H1 (cell line): ENCODE data around the gene GALNT12. TPM values are rescaled to one million over a fixed set of nuclear protein-coding genes. Genes with fewer than 3 reads are reported as not detected.

Experiments used
- CTCF ChIA-PET: fragments of 300-600 bp; sonication (Branson Sonifier 250); formaldehyde crosslinking; loops from one replicate; lab custom pipeline; 2021; ENCODE audit not compliant: partially characterized antibody; lab: Charles Lee
- POLR2A ChIA-PET: fragments of 300-600 bp; sonication (Branson Sonifier 250); formaldehyde crosslinking; loops from one replicate; lab custom pipeline; 2021; ENCODE audit warnings: inconsistent platforms; ENCODE audit not compliant: partially characterized antibody; lab: Charles Lee
- DNase-seq, 2 experiments: peaks; one replicate each; pipeline versions ENCODE4 v3.0.0 to v3.0.0-alpha.2; 2010 to 2022; ENCODE audit warnings: low spot score in 2 of 2, low read depth in 1 of 2, mixed read lengths in 1 of 2
- FAIRE-seq: peaks from 2 replicates; lab custom pipeline; 2011; peaks lifted over from hg19 to GRCh38; lab: Jason Lieb, UNC
- H2AFZ ChIP-seq: 2 replicates; pipeline ENCODE4 v1.8.1; 2012; ENCODE audit warnings: low read length, inconsistent platforms
- H2AK5ac ChIP-seq: 2 replicates; pipeline ENCODE4 v1.6.1; 2013; ENCODE audit warnings: low read depth, low read length
- H2BK120ac ChIP-seq: replicated peaks from 2 replicates; pipeline ENCODE3; 2013; ENCODE audit warnings: low read depth, low read length, inconsistent platforms
- H2BK12ac ChIP-seq: 2 replicates; pipeline ENCODE4 v1.6.1; 2013; ENCODE audit warnings: low read depth, low read length
- H2BK15ac ChIP-seq: 2 replicates; pipeline ENCODE4 v1.6.1; 2013; ENCODE audit warnings: low read length
- H2BK20ac ChIP-seq: 2 replicates; pipeline ENCODE4 v1.6.1; 2013; ENCODE audit warnings: low read length
- H2BK5ac ChIP-seq: 2 replicates; pipeline ENCODE4 v1.6.1; 2013; ENCODE audit warnings: low read depth, low read length
- H3K14ac ChIP-seq: 2 replicates; pipeline ENCODE4 v1.6.1; 2013; ENCODE audit warnings: inconsistent platforms; ENCODE audit not compliant: insufficient read length
- H3K18ac ChIP-seq: 2 replicates; pipeline ENCODE4 v1.6.1; 2013; ENCODE audit warnings: low read length; ENCODE audit errors: extremely low read depth
- H3K23ac ChIP-seq: 2 replicates; pipeline ENCODE4 v1.6.1; 2013; ENCODE audit warnings: inconsistent platforms; ENCODE audit not compliant: insufficient read length
- H3K23me2 ChIP-seq: 2 replicates; pipeline ENCODE4 v1.6.1; 2013; ENCODE audit warnings: low read depth, low read length
- H3K27ac ChIP-seq: 2 replicates; pipeline ENCODE4 v1.6.1; 2011; ENCODE audit warnings: low read depth, low read length, inconsistent platforms
- H3K27me3 ChIP-seq, 4 experiments: replicated peaks in 1 of 4; 1 replicate in 1 of 4; 2 replicates in 3 of 4; pipeline versions ENCODE4 v1.6.1 to v1.8.1; 2011 to 2013; ENCODE audit warnings: low read length in 3 of 4, mild to moderate bottlenecking in 3 of 4, inconsistent platforms in 2 of 4, mixed read lengths in 2 of 4, moderate library complexity in 1 of 4; ENCODE audit not compliant: control insufficient read depth in 3 of 4, insufficient read depth in 3 of 4; ENCODE audit errors: extremely low read depth in 1 of 4
- H3K36me3 ChIP-seq, 4 experiments: 2 replicates each; pipeline versions ENCODE4 v1.6.1 to v1.8.1; 2011 to 2013; ENCODE audit warnings: mild to moderate bottlenecking in 4 of 4, low read length in 3 of 4, moderate library complexity in 2 of 4, control low read depth in 1 of 4, inconsistent platforms in 1 of 4; ENCODE audit not compliant: insufficient read depth in 4 of 4, control insufficient read depth in 2 of 4
- H3K4ac ChIP-seq: replicated peaks from 2 replicates; pipeline ENCODE3; 2013; ENCODE audit warnings: low read length, low read depth, mixed read lengths, inconsistent platforms; ENCODE audit not compliant: insufficient read length
- H3K4me1 ChIP-seq, 4 experiments: replicated peaks in 1 of 4; 1 replicate in 1 of 4; 2 replicates in 3 of 4; pipeline versions ENCODE4 v1.6.1 to v1.8.1; 2011 to 2013; ENCODE audit warnings: low read length in 3 of 4, inconsistent platforms in 2 of 4, mixed read lengths in 1 of 4; ENCODE audit not compliant: insufficient read depth in 4 of 4, control insufficient read depth in 3 of 4
- H3K4me2 ChIP-seq, 2 experiments: 2 replicates each; pipeline versions ENCODE4 v1.6.1 to v1.8.1; 2011 to 2013; ENCODE audit warnings: low read depth in 2 of 2, low read length in 2 of 2, control low read depth in 1 of 2, inconsistent platforms in 1 of 2, mild to moderate bottlenecking in 1 of 2; ENCODE audit not compliant: insufficient read depth in 1 of 2
- H3K4me3 ChIP-seq, 4 experiments: fragments of 200-600, 300-600 bp in 1 of 4; sonication (generic), shearing (Covaris generic), sonication (Bioruptor Twin) in 1 of 4; 2 replicates each; pipeline versions ENCODE4 v1.5.1 to v1.8.1; 2011 to 2016; ENCODE audit warnings: low read length in 4 of 4, low read depth in 3 of 4, control low read depth in 2 of 4, inconsistent platforms in 2 of 4, mild to moderate bottlenecking in 2 of 4, mixed read lengths in 1 of 4, moderate library complexity in 1 of 4; ENCODE audit not compliant: insufficient read depth in 2 of 4; ENCODE audit errors: extremely low read depth in 1 of 4
- H3K56ac ChIP-seq: replicated peaks from 2 replicates; pipeline ENCODE3; 2013; ENCODE audit warnings: low read depth, mild to moderate bottlenecking, mixed read lengths, low read length, inconsistent platforms; ENCODE audit not compliant: insufficient read length
- H3K79me1 ChIP-seq: 2 replicates; pipeline ENCODE4 v1.6.1; 2013; ENCODE audit warnings: low read depth, low read length, control low read depth
- H3K79me2 ChIP-seq, 2 experiments: 2 replicates each; pipeline versions ENCODE4 v1.6.1 to v1.8.1; 2012 to 2013; ENCODE audit warnings: low read length in 2 of 2, mild to moderate bottlenecking in 2 of 2, inconsistent platforms in 1 of 2; ENCODE audit not compliant: insufficient read depth in 2 of 2, control insufficient read depth in 1 of 2
- H3K9ac ChIP-seq, 4 experiments: replicated peaks in 1 of 4; 1 replicate in 1 of 4; 2 replicates in 3 of 4; pipeline versions ENCODE4 v1.6.1 to v1.8.1; 2011 to 2013; ENCODE audit warnings: low read depth in 3 of 4, low read length in 3 of 4, control low read depth in 2 of 4, mild to moderate bottlenecking in 2 of 4, moderate library complexity in 2 of 4, inconsistent platforms in 1 of 4; ENCODE audit errors: extremely low read depth in 1 of 4
- H3K9me3 ChIP-seq, 2 experiments: 2 replicates each; pipeline versions ENCODE4 v1.6.1 to v1.8.1; 2012 to 2013; ENCODE audit warnings: mild to moderate bottlenecking in 2 of 2, moderate library complexity in 2 of 2, control low read depth in 1 of 2, inconsistent platforms in 1 of 2, low read depth in 1 of 2, low read length in 1 of 2, mixed read lengths in 1 of 2; ENCODE audit not compliant: insufficient read depth in 2 of 2
- H4K20me1 ChIP-seq, 2 experiments: replicated peaks in 1 of 2; 2 replicates each; pipeline versions ENCODE3 to v1.8.1; 2011 to 2013; ENCODE audit warnings: inconsistent platforms in 2 of 2, low read length in 2 of 2, mild to moderate bottlenecking in 1 of 2; ENCODE audit not compliant: insufficient read depth in 2 of 2, control insufficient read depth in 1 of 2
- H4K5ac ChIP-seq: 2 replicates; pipeline ENCODE4 v1.6.1; 2013; ENCODE audit warnings: low read length, low read depth, mixed read lengths, inconsistent platforms; ENCODE audit not compliant: insufficient read length
- H4K8ac ChIP-seq: 2 replicates; pipeline ENCODE4 v1.8.0; 2013; ENCODE audit warnings: mild to moderate bottlenecking, moderate library complexity, low read length, inconsistent platforms; ENCODE audit not compliant: insufficient read depth; ENCODE audit errors: extremely low read depth
- H4K91ac ChIP-seq: replicated peaks from 2 replicates; pipeline ENCODE3; 2013; ENCODE audit warnings: low read length, mixed read lengths, inconsistent platforms; ENCODE audit not compliant: insufficient read length
- FOSL1 ChIP-seq: IDR thresholded peaks from 2 replicates; pipeline ENCODE4 v1.6.1; 2011; ENCODE audit warnings: mild to moderate bottlenecking, low read depth, low read length, moderate library complexity; ENCODE audit not compliant: insufficient read depth
- SAP30 ChIP-seq: fragments of 300-600 bp; sonication (generic); IDR thresholded peaks from 2 replicates; pipeline ENCODE4 v1.7.1; 2012; ENCODE audit warnings: low read length, moderate library complexity, mild to moderate bottlenecking, inconsistent platforms; ENCODE audit not compliant: insufficient read depth, insufficient replicate concordance
- WGBS, 2 experiments: shearing (Covaris generic) in 1 of 2; methylation state at CpG; one replicate each; pipeline versions ENCODE4 v1.1.6 to v1.1.7; 2013 to 2015; ENCODE audit warnings: low lambda C conversion rate in 2 of 2, mixed read lengths in 2 of 2, inconsistent platforms in 1 of 2, low coverage in 1 of 2, missing lambda C conversion rate in 1 of 2; ENCODE audit not compliant: insufficient replicate concordance in 2 of 2, insufficient coverage in 1 of 2, insufficient read length in 1 of 2; ENCODE audit errors: extremely low coverage in 1 of 2, missing lambda C conversion rate in 1 of 2; 5-methylcytosine and 5-hydroxymethylcytosine counted together
- polyA plus RNA-seq, 7 experiments: library from polyadenylated mRNA; depleted of rRNA in 3 of 7; stranded (reverse) in 5 of 7; unstranded in 2 of 7; fragments of >200 nt in 5 of 7; fragments of 200-250 nt in 2 of 7; gene quantifications; 1 replicate in 5 of 7; 2 replicates in 1 of 7; 4 replicates in 1 of 7; pipeline versions ENCODE4 v1.2.1 to v1.2.3, GENCODE V29; 2011 to 2013; ENCODE audit warnings: missing spikeins in 2 of 7, mixed read lengths in 2 of 7
- total RNA-seq: library from RNA; stranded (reverse); fragmentation: NEBNext Ultra II Directional; extraction: Animal tissue kit (Norgen Biotek cat#: 25700); gene quantifications from 2 replicates; pipeline ENCODE4 v1.2.1, GENCODE V29; 2021
- TF ChIP-seq, protein P1 (sequence below): IDR thresholded peaks from 2 replicates; pipeline ENCODE4 v1.6.1; 2012; ENCODE audit warnings: inconsistent platforms

The GALNT12 gene
- total and polyA plus RNA-seq, 2 of the 8 experiments (the other 6 are each of a cell fraction or from before 2014, with no cell fraction given): 16.2 to 19.6 TPM

DNA sequence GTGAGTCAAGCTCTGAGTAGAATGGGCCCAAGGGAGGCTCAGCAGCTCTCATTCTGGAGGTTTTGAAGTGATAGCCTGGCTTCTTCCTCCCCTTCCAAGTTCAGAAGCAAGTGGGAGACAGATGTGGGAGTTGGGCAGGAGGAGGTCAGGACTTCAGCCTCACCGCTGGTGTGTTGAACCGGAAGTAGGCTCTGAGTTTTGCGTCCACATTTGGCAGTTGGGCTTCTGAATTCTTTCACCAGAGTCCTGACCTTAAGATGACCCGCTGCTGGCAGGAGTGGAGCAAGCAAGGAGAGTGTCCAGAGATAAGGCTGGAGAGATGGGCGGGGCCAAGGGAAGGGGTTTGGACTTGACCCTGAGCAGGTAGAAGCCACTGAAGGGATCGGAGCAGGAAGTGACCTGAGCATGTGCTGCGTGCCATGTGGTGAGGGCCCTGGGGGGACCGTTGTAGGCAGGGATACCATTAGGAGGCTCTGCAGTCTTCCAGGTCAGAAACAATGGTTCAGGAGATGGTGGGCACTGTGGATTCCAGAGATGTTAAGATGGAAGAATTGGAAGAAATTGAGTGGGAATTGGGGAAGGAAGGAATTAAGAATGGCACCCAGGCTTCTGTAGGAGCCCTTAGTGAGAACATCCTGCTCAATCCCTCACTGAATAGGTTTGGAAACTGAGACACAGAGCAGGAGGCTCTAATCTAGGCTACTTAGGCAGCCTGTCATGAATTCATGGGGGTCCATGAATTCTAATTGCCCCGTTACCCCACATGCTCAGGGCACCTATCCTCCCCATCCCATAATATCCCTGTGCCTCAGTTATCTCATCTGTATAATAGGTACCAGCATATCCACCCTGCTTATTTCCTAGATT lies 25.9 kb downstream of the GALNT12 start:
- Histone ChIP-seq H2BK5ac (no peak overlapping the region), H3K23me2 (no peaks in the 10 kb centered on the region), H2AK5ac (no peak overlapping the region), H3K9ac (no peak overlapping the region), H3K23ac (no peak overlapping the region), H3K18ac (no peak overlapping the region), H4K5ac (no peak overlapping the region), H3K14ac (no peak overlapping the region), H3K4me3 (no peak overlapping the region), H3K4ac (no peak overlapping the region), H2BK12ac (no peak overlapping the region), H2BK20ac (no peak overlapping the region), H3K4me2 (no peak overlapping the region), H2AFZ (no peak overlapping the region), H2BK15ac (no peak overlapping the region), H3K27ac (no peak overlapping the region), H3K79me1 (no peaks in the 10 kb centered on the region), H4K91ac (no peak overlapping the region), H2BK120ac (no peak overlapping the region), H4K20me1 (peaks cover 0 to 2% of the 10 kb centered on the region in 2 experiments), H3K56ac (no peak overlapping the region), H3K36me3 (peaks cover 0 to 14% (median 3%) of the 10 kb centered on the region in 4 experiments; a peak in 5 of 8 replicates), H3K4me1 (peaks cover 0 to 2% (median under 1%) of the 10 kb centered on the region in 4 experiments; a peak in 2 of 7 replicates), H3K9me3 (no peaks in the 10 kb centered on the region), H3K79me2 (no peaks in the 10 kb centered on the region), H4K8ac (no peak overlapping the region), H3K27me3 (no peaks in the 10 kb centered on the region)
- 91% methylated on average over 9 of the region's 9 CpGs; no CpG with 5 or more reads in 1 of the 2 experiments for WGBS, 2 experiments
- FAIRE-seq: no peak
- ChIA-PET CTCF (interaction anchor here (1.3 kb wide), 1 partner anchor 58 kb away, joined by 3 read pairs; no protein-coding TSS in a partner anchor), POLR2A (no interaction called here)
- TF ChIP-seq, protein P1, sequence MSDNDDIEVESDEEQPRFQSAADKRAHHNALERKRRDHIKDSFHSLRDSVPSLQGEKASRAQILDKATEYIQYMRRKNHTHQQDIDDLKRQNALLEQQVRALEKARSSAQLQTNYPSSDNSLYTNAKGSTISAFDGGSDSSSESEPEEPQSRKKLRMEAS: no peak
- TF ChIP-seq FOSL1 (no peak), SAP30 (no peak)
- no peak for DNase-seq
